ENCODE results near the gene PRKAG2. TPM values are rescaled to one million over a fixed set of nuclear protein-coding genes. Genes with fewer than 3 reads are reported as not detected.

PRKAG2 gene
- total and polyA plus RNA-seq, 5 experiments from 2014 or later = 29.5 to 63.5 (median 34.1) TPM

- ATAC-seq = no peak
- no peak for DNase-seq
- no peaks in the 10 kb centered on the region for H3K27me3 Mint-ChIP-seq
- POLR2A ChIA-PET = no interaction called here
- H3K36me3 Mint-ChIP-seq = peaks cover 0 to 31% (median 0%) of the 10 kb centered on the region in 3 donors
- peaks cover 4 to 17% (median 7%) of the 10 kb centered on the region in 4 donors for H3K4me1 Mint-ChIP-seq
- no peaks in the 10 kb centered on the region for H3K9me3 Mint-ChIP-seq
- H3K4me3 Mint-ChIP-seq = no peak overlapping the region
- H3K27ac Mint-ChIP-seq = peak overlapping the region in 1 of 10 donors; percentile 70
Observed at GRCh38 chr7:151616443-151617213, 260.3 kb downstream of the PRKAG2 start.

- Mint-ChIP-seq H3K4me3 (no peak overlapping the region), H3K36me3 (peaks cover 0 to 34% (median 2%) of the 10 kb centered on the region in 3 donors), H3K4me1 (peaks cover 4 to 17% (median 7%) of the 10 kb centered on the region in 4 donors), H3K9me3 (no peaks in the 10 kb centered on the region), H3K27ac (peak overlapping the region in 1 of 10 donors; percentile 22), H3K27me3 (no peaks in the 10 kb centered on the region)
- DNase-seq (no peak), ATAC-seq (no peak)
- POLR2A ChIA-PET = no interaction called here
Observed at GRCh38 chr7:151615784-151616183, 261.1 kb downstream of the PRKAG2 start.

GRCh38 chr7:151615058-151615457 lies 261.9 kb downstream of the PRKAG2 start:
- Mint-ChIP-seq H3K36me3 (peaks cover 0 to 33% (median 3%) of the 10 kb centered on the region in 3 donors), H3K27me3 (no peaks in the 10 kb centered on the region), H3K9me3 (no peaks in the 10 kb centered on the region), H3K4me1 (peaks cover 4 to 14% (median 8%) of the 10 kb centered on the region in 4 donors), H3K4me3 (no peak overlapping the region), H3K27ac (no peak overlapping the region)
- POLR2A ChIA-PET = no interaction called here
- no peak for DNase-seq
- ATAC-seq = no peak

GRCh38 chr7:151614019-151614418 lies 262.9 kb downstream of the PRKAG2 start:
- Mint-ChIP-seq H3K36me3 (peaks cover 0 to 32% (median 7%) of the 10 kb centered on the region in 3 donors), H3K27ac (no peak overlapping the region), H3K27me3 (no peaks in the 10 kb centered on the region), H3K4me3 (no peak overlapping the region), H3K4me1 (peaks cover 4 to 13% (median 10%) of the 10 kb centered on the region in 4 donors), H3K9me3 (no peaks in the 10 kb centered on the region)
- DNase-seq = no peak
- ATAC-seq = no peak
- POLR2A ChIA-PET = no interaction called here

- DNase-seq = no peak
Observed at GRCh38 chr7:151611878-151612277, 265.0 kb downstream of the PRKAG2 start.

GRCh38 chr7:151611041-151611440 lies 265.9 kb downstream of the PRKAG2 start:
- DNase-seq (no peak), ATAC-seq (no peak)
- H3K27ac Mint-ChIP-seq = peak overlapping the region in 2 of 10 donors; percentile 48 to 71
- H3K4me1 Mint-ChIP-seq = peaks cover 7 to 23% (median 18%) of the 10 kb centered on the region in 4 donors
- peaks cover 0 to 22% (median 7%) of the 10 kb centered on the region in 3 donors for H3K36me3 Mint-ChIP-seq
- H3K4me3 Mint-ChIP-seq = no peak overlapping the region
- H3K9me3 Mint-ChIP-seq = no peaks in the 10 kb centered on the region
- POLR2A ChIA-PET = no interaction called here
- H3K27me3 Mint-ChIP-seq = no peaks in the 10 kb centered on the region

More at GRCh38 chr7:151611878-151612277, 265.0 kb downstream of the PRKAG2 start:
- Mint-ChIP-seq H3K4me3 (no peak overlapping the region), H3K27ac (no peak overlapping the region), H3K27me3 (no peaks in the 10 kb centered on the region), H3K9me3 (no peaks in the 10 kb centered on the region), H3K4me1 (peaks cover 11 to 29% (median 21%) of the 10 kb centered on the region in 4 donors), H3K36me3 (peaks cover 0 to 29% (median 7%) of the 10 kb centered on the region in 3 donors)
- POLR2A ChIA-PET = no interaction called here
- ATAC-seq = no peak

- H3K36me3 Mint-ChIP-seq = peaks cover 4 to 30% (median 7%) of the 10 kb centered on the region in 3 donors
- no peak for DNase-seq
- H3K4me1 Mint-ChIP-seq = peaks cover 7 to 26% (median 17%) of the 10 kb centered on the region in 4 donors
- POLR2A ChIA-PET = no interaction called here
- no peak for ATAC-seq
- H3K4me3 Mint-ChIP-seq = no peak overlapping the region
- no peaks in the 10 kb centered on the region for H3K9me3 Mint-ChIP-seq
- H3K27ac Mint-ChIP-seq = peak overlapping the region in 6 of 10 donors; percentile 9 to 76 (median 24)
- no peaks in the 10 kb centered on the region for H3K27me3 Mint-ChIP-seq
Observed at GRCh38 chr7:151608031-151608551, 268.8 kb downstream of the PRKAG2 start.

GRCh38 chr7:151607464-151607867 lies 269.4 kb downstream of the PRKAG2 start:
- POLR2A ChIA-PET = no interaction called here
- H3K9me3 Mint-ChIP-seq = no peaks in the 10 kb centered on the region

GRCh38 chr7:151603951-151604350 lies 273.0 kb downstream of the PRKAG2 start:
- ATAC-seq (no peak), DNase-seq (no peak)
- Mint-ChIP-seq H3K4me1 (peaks cover 7 to 41% (median 25%) of the 10 kb centered on the region in 4 donors), H3K4me3 (no peak overlapping the region), H3K9me3 (no peaks in the 10 kb centered on the region), H3K27me3 (no peaks in the 10 kb centered on the region), H3K36me3 (peaks cover 3 to 24% (median 4%) of the 10 kb centered on the region in 3 donors), H3K27ac (peak overlapping the region in 1 of 10 donors; percentile 68)
- POLR2A ChIA-PET = no interaction called here

More at GRCh38 chr7:151607464-151607867, 269.4 kb downstream of the PRKAG2 start:
- Mint-ChIP-seq H3K4me3 (no peak overlapping the region), H3K36me3 (peaks cover 4 to 34% (median 9%) of the 10 kb centered on the region in 3 donors), H3K4me1 (peaks cover 7 to 26% (median 17%) of the 10 kb centered on the region in 4 donors), H3K27ac (peak overlapping the region in 3 of 10 donors; percentile 17 to 80 (median 60)), H3K27me3 (no peaks in the 10 kb centered on the region)
- DNase-seq = no peak
- ATAC-seq = no peak

- Mint-ChIP-seq H3K4me3 (no peak overlapping the region), H3K27ac (peak overlapping the region in 2 of 10 donors; percentile 27 to 47), H3K9me3 (no peaks in the 10 kb centered on the region), H3K36me3 (peaks cover 3 to 24% (median 4%) of the 10 kb centered on the region in 3 donors), H3K4me1 (peaks cover 13 to 32% (median 22%) of the 10 kb centered on the region in 4 donors), H3K27me3 (no peaks in the 10 kb centered on the region)
- no peak for ATAC-seq
- POLR2A ChIA-PET = no interaction called here
- DNase-seq = no peak
Observed at GRCh38 chr7:151601521-151602305, 275.2 kb downstream of the PRKAG2 start.

GRCh38 chr7:151600331-151600730 lies 276.6 kb downstream of the PRKAG2 start:
- peaks cover 16 to 37% (median 24%) of the 10 kb centered on the region in 4 donors for H3K4me1 Mint-ChIP-seq
- ATAC-seq (no peak), DNase-seq (no peak)
- no peaks in the 10 kb centered on the region for H3K27me3 Mint-ChIP-seq
- peaks cover 3 to 27% (median 4%) of the 10 kb centered on the region in 3 donors for H3K36me3 Mint-ChIP-seq
- H3K27ac Mint-ChIP-seq = peak overlapping the region in 2 of 10 donors; percentile 21 to 37
- H3K4me3 Mint-ChIP-seq = no peak overlapping the region
- H3K9me3 Mint-ChIP-seq = no peaks in the 10 kb centered on the region
- POLR2A ChIA-PET = no interaction called here

GRCh38 chr7:151599401-151600227 lies 277.3 kb downstream of the PRKAG2 start:
- no peaks in the 10 kb centered on the region for H3K9me3 Mint-ChIP-seq
- peak overlapping the region in 5 of 10 donors; percentile 3 to 77 (median 30) for H3K27ac Mint-ChIP-seq
- DNase-seq = no peak
- peaks cover 3 to 32% (median 4%) of the 10 kb centered on the region in 3 donors for H3K36me3 Mint-ChIP-seq
- ATAC-seq = no peak
- H3K4me3 Mint-ChIP-seq = no peak overlapping the region
- peaks cover 16 to 38% (median 24%) of the 10 kb centered on the region in 4 donors for H3K4me1 Mint-ChIP-seq
- POLR2A ChIA-PET = no interaction called here
- no peaks in the 10 kb centered on the region for H3K27me3 Mint-ChIP-seq
